ENCODE results near the gene ERVW-1.
"Not testable (repeated sequence)": the region's sequence is repeated elsewhere in the genome, so short reads cannot be mapped to it uniquely, and the experiment has no call there.

The ERVW-1 gene, protein sequence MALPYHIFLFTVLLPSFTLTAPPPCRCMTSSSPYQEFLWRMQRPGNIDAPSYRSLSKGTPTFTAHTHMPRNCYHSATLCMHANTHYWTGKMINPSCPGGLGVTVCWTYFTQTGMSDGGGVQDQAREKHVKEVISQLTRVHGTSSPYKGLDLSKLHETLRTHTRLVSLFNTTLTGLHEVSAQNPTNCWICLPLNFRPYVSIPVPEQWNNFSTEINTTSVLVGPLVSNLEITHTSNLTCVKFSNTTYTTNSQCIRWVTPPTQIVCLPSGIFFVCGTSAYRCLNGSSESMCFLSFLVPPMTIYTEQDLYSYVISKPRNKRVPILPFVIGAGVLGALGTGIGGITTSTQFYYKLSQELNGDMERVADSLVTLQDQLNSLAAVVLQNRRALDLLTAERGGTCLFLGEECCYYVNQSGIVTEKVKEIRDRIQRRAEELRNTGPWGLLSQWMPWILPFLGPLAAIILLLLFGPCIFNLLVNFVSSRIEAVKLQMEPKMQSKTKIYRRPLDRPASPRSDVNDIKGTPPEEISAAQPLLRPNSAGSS
- total RNA-seq: 0 reads per million in 2 experiments

DNA sequence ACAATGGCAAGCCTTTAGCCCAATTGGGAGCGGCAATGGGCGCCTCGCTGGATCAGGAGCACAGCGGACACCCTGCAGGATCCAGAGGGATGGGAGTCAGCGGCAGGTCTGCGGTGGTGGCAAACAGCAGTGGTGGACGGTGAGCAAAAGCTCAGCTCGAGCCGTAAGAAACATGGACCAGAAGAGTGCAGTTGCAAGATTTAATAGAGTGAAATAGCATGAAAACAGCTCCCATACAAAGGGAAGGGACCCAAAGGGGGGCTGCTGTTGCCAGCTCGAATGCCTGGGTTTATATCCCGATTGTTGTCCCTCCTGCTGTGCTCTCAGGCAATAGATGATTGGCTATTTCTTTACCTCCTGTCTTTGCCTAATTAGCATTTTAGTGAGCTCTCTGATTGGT is at the start of gene ERVW-1:
TSS of gene ERVW-1 (minus strand) at position 266 of the 400 bp plus-strand sequence. CDS start 7,565 bp downstream, outside the sequence.
- not testable (repeated sequence) for DNase-seq (ENCODE audit: low read depth)

DNA sequence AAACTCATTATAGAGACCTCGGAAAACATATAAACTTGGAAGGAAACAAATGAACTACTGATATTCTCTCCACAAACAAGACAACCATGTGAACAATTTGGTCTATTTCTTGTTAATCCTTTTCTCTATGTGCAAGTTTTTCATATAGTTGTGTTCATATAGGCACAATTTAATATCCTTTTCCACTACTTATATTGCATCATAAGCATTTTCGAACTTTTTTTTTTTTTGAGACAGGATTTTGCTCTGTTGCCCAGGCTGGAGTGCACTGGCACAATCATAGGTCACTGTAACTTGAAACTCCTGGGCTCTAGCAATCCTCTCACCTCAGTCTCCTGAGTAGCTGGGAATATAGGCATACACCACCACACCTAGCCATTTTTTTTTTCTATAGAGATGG is 45.4 kb upstream of the ERVW-1 start:
- DNase-seq (ENCODE audit: low read depth): no peak

DNA sequence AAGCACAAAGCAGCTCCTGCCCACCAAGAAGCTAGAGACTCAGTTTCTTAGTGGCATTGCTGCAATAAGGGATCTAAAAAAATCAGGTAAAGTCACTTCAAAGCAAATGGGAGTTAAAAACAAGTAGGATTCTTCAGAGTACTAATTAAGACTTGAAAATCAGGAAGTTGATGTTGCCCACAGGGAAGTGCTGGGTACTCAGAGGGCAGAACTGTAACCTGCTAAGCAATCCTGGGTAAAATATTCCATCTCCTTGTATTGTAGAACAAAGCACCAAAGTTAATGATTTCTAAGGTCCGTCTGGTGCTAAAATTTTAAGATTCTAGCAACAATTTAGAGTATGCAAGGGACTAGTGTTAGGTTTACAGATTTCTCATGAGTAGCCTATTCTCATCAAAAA is 42.3 kb upstream of the ERVW-1 start:
- no peak for DNase-seq (ENCODE audit: low read depth)

DNA sequence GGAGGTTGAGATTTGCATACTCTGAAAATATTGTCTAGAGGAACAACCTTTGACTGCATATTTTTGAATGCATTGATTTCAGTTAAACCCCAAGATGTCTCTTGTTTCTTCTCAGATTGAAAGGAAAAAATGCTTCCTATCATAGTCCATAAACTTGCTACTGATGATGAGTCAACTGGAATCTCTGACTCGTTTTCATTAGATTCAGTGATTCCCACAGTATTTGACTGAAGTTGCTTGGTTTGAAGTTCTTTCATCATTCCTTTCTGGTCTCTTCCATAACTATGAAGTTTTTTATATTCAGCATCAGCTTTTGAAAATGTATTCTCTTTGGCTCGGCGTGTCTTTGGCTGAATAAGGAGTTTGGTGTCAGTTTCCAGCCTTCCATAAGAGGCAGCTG is 39.9 kb upstream of the ERVW-1 start:
- DNase-seq (ENCODE audit: low read depth): no peak

DNA sequence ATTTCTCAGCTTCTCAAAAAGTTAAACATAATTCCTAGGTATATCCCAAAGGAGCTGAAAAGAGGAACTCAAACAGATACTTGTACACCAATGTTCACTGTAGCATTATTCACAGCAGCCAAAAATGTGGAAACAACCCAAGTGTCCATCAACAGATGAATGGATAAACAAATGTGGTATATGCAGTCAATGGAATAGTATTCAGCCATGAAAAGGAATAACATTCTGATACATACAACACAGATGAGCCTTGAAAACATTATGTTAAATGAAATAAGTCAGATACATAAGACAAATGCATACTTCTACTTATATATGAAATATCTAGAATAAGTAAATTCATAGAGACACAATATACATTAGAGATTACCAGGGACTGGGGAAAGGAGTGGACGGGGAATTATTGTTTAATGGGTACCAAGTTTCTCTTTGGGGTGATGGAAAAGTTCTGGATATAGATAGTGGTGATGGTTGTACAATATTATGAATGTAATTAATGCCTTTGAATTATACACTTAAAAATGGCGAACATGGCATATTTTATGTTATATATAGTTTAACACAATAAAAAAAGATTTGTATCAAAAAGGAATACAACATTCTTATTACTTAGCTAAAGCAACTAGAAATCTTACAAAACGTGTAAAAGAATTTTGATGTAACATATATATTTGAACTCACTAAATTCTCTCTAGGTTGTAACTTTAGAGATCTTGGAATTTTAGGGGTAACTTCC is 35.6 kb upstream of the ERVW-1 start:
- DNase-seq (ENCODE audit: low read depth): no peak

DNA sequence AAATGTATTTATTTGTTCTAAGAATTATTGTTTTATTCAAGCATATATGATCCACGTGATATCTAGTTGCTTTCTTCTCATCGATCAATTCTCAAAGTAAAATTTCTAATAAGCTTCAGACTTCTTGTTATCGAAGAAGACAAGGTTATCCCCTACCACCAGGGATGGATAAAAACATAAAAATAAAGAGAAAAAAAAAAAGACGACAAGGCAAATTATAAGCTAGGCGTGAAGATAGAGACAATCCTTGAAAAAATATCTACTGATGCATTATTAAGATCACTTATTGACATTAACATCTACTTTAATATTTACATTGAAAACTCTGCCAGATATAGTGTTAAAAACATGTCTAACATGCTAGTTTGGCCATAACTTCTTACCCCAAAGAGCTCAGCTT is 31.2 kb upstream of the ERVW-1 start:
- no peak for DNase-seq (ENCODE audit: low read depth)

DNA sequence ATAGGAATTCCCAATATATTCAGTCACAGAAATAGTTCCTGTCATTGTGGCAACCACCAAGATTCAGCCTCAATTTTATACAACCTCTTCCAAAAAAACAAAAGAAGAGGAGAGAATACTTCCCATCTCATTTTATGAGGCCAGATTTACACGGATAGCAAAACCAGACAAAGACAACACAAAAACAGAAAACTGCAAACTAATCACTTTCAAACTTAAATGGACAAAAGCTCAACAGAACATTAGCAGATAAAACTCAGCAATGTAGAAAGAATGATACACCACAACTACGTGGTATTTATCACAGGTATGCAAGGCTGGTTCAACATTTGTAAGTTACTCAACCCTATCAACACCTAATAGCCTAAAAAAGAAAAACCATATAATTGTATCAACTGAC is 28.6 kb upstream of the ERVW-1 start:
- no peak for DNase-seq (ENCODE audit: low read depth)

DNA sequence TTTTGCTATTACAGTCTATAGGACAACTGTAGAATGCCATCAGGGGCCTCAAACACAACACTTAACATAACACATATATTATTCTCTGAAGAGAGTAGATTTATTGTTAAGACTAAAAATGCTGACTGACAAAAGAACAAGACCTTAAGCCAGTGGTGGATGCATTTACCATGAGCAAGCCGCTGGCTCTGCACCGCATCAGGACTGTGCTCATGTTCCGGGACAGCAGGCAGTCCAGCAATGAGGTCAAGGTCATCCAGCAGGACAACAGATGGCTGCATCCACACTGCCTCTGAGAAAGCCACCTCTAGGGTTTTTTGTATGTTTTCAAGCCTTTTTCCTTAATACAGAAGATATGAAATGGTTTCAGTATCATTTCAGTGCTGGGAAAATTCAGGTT is 26.8 kb upstream of the ERVW-1 start:
- DNase-seq (ENCODE audit: low read depth): no peak

DNA sequence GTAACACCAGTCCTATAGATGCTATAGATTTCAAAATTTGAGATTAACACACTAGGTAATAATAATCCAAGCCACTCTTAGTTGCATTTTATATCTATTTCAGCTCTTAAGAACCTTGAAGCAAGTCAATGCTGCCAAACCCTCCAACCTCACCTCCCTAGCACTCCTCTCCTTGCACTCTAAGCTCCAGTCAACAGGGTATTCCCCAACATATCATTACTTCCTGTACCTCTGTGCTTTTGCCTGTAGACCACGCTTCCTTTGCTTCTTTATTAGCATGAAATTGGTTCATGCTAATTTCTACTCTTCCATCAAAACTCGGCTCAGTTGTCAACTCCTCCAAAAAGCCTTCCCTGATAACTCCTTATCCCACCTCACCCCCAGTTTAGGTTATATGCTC is 26.0 kb upstream of the ERVW-1 start:
- DNase-seq (ENCODE audit: low read depth): no peak

DNA sequence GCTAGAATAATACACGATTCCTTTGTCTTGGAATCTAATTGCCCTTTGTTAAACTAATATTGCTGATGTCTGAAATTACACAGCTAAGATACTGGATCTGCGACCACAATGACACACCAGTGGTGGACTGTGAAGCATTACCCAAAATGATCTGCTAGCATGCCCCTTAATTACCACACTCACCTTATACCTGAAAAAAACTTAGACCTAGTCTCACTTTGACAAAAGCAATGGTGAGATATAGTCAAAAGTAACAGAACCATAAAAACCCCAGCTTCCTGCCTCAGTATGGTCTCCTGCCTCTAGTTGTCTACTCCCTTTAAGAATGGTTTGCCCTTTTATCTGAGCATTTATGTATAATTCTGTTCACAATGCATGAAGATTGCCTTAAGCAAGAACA is 20.8 kb upstream of the ERVW-1 start:
- no peak for DNase-seq (ENCODE audit: low read depth)

DNA sequence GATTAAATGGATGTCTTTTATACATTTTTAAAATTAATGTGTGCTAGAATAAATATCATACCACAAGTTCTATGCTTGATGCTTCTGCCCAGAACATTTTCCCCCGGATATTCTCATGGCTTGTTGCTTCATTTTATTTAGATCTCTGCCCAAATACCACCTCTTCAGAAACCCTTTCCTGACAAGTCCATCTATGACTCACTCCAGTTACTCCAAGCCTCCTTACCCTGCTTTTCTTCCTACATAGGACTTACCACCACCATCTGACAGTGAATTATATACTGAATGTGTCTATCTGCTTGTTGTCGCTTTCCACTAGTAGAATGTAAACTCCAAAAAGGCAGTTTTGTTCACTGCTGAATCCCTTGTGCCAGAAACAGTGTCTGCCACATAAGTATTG is 19.1 kb upstream of the ERVW-1 start:
- DNase-seq (ENCODE audit: low read depth): no peak

DNA sequence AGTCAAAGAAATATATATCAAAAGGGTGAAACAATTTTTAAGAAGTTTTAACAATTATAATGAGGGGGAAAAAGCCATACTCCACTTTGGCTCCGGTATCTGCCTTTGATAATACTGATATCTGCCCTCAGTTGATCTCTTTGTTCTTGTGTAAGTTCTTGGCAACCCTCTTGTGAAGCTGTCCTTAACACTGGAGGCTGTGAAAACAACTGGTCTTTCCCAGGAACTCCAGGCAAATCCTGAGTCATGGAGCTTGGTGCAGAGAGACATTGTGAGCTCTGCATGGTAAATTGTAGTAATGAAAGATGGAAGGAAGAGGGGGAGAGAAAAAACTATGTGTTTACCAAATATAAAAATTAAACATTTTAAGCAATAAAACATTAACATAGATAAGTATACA is 11.9 kb upstream of the ERVW-1 start:
- no peak for DNase-seq (ENCODE audit: low read depth)

DNA sequence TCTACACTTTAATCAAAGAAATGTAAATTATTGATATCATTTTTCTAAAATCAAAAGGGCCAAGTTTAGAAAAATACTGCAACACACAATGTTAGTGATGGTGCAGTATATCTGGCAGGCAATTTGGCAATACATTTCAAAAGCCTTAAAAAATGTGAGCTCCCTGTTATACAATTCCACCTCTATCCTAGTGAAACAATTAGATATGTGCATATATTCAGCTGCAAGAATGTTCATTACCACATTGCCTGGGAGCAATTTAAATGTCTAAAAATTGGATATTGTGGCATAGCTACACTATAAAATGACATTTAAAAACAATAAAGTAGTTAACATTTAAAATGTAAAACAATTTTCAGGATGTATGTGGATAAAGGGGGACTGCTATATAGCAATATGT is 10.1 kb upstream of the ERVW-1 start:
- DNase-seq (ENCODE audit: low read depth): no peak

DNA sequence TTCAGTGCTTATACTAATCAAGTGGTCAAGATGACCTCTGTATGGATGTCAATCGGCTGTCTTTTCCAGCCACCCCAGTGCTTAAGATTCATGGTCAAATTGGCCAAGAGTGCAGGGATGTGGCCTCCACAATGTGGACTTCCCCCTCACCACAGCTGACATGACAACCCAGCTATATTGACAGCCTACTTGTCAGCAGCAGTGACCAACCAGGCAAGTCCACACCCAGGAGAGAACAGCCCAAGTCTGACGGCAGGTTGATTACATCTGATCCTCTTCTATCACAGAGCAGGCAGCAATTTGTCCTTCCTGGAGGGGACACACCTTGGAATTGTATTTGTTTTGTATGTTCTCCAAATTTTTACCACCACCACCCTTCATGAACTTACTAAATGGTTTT is 8.2 kb upstream of the ERVW-1 start:
- DNase-seq (ENCODE audit: low read depth): no peak

DNA sequence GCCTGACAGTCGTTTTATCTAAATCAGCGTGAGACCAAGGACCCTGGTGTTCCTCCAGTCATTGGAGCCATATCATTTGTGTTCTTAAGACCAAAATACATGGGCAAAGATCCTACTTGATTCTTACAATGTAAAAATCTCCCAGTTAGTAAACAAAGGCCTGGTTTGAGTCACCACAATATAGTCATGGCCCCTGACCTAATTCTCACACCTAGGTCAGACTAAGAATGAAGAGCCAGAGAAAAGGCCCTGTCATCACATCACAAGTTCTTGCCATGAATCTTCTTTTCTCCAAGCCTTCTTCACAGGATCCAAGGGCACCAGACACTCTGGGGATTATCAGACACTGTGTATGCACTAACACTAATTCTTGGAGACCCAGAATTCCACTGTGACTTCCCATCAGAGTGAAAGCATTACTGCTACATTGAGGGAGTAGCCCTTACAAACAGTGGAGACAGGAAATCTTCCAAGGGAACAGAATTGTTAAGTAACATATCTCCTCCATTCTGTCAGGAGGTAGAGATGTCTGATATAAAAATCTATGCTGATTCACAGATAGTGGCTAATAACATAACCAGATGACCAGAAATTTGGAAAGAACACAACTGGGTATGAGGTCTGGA is 7.6 kb upstream of the ERVW-1 start:
- DNase-seq (ENCODE audit: low read depth): no peak

DNA sequence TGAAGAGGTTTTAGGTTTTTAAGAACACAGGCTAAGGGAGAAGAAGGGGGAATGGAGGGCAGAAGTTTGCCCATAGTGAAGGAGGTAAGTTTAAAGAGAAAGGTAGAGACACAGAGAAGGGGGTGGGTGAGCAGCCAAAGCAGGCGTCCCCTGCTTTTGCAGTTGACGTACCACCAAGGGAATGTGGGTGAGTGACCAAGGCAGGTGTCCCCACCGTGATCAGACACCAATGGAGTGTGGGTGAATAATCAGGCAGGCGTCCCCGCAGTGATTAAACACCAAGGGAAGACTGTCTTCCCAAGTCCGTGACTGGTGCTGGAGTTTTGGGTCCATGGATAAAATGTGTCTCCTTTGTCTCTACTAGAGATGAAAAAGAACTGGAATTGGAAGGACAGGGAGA is 6.5 kb upstream of the ERVW-1 start:
- not testable (repeated sequence) for DNase-seq (ENCODE audit: low read depth)

DNA sequence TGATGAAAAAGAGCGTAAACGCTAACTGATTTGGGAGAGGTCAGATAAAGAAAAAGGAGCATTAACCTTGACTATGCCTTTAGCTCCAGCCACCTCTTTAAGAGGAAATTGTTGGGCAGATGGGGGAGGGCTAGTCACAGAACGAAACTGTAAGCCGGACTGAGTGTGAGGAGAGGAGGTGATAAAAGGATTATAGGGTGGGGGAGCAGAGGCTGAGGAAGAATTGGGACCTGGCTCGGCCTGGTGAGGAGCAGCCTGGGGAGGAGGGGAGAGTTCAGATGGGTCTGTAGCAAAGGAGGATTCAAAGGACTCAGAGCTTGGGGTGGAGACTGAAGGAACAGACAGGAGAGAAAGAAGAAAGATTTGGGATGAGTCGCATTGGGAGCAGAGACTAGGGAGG is 5.9 kb upstream of the ERVW-1 start:
- DNase-seq (ENCODE audit: low read depth): not testable (repeated sequence)

DNA sequence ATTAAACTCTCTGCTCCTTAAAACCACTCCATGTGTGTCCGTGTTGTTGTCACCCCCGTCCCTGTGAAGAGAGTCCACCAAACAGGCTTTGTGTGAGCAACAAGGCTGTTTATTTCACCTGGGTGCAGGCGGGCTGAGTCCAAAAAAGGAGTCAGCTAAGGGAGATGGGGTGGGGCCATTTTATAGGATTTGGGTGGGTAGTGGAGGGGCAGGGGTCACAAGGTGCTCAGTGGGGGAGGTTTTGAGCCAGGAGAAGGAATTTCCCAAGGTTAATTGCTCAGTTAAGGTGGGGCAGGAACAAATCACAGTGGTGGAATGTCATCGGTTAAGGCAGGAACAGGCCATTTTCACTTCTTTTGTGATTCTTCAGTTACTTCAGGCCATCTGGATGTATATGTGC is 1.4 kb upstream of the ERVW-1 start:
- DNase-seq (ENCODE audit: low read depth): not testable (repeated sequence)

DNA sequence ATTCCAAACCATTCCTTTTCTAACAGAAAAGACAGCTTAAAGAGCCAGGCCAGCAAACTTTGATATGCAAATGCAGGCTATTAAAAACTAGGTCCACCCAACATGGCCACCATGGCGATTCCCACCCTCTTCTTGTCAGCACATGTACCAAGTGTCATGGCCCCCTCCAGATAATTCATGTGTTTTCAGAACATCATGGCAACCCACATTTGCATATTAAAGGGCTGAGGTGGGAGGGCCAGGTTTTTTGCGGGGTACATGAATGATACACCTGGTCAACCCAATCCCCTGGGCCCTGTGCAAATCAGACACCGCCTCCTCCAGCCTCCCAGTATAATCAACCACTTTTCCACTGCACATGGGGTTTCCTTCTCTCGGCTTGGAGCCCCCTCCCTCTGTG is 965 bp upstream of the ERVW-1 start:
- no peak for DNase-seq (ENCODE audit: low read depth)

DNA sequence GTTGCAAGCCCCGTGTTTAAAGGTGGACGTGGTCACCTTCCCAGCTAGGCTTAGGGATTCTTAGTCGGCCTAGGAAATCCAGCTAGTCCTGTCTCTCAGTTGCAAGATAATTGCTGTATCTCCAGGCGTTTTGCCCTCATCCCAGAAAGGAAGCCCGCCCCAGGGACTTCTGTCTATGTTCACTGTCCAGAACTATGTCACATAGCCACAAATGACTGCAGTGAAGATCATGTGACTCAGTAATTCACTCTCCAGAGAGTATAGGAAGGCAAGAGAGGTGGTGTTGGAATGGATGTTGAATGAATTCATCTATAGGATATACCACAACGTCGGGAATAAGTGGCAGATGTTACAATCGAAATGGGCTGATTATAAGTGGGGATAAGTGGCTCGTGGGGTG is 349 bp upstream of the ERVW-1 start:
- DNase-seq (ENCODE audit: low read depth): no peak

DNA sequence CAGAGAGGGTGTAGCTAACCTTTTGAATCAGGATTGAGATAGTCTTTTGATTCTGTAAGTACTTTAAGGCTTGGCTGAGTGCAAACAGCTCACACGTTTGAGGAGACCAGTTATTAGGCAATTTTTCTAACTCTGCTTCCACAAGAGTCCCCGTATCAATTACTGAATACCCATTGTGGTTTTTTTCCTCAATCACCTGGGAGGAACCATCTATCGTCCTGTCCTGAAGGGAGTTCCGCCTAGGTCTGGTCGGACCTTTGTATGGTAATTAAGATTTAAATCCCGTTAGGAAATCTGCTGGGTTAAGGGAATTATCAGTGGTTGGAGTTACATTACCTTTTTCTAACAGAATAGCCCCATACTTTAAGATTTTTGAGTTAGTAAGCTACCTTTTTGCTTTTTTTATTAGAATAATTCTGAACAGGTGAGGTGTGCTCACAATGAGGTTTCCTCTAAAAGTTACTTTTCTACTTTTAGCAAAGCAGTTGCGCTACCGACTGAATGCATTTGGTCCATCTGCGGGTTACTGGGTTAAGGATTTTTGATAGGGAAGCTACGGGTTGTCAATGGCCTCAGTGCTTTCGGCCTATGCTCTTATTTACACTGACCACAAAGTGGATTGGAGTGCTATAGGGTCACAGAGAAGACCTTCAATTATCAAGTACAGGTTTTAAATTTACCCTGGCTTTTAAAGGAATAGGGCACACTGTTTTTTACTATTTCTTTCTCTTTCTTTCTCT is 1.7 kb downstream of the ERVW-1 start:
- not testable (repeated sequence) for DNase-seq (ENCODE audit: low read depth)

DNA sequence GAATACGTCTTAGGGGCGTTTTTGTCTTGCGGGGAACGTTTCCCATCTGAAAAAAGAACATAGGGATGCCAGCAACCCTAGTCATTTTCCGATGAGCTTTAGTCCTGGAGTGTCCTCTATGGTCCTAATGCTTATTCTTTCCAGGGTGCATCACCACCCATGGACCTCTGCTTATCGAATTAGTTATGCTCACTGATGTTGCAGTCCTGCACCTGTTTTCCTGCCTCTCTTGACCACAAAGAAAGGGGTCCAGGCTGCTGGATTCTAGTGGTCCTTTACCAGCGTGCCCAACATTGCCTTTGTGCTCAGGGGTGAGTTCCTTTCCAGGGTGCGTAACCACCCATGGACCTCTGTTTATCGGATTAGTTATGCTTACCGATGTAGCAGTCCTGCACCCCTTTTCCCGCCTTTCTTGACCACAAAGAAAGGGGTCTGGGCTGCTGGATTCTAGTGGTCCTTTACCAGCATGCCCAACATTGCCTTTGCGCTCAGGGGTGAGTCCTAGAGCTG is 2.4 kb downstream of the ERVW-1 start:
- DNase-seq (ENCODE audit: low read depth): not testable (repeated sequence)
